Natural killer cell (primary cell): Measurements from ENCODE around the gene MRPL24. TPM values are rescaled to one million over a fixed set of nuclear protein-coding genes. Genes with fewer than 3 reads are reported as not detected.

Source experiments
- ATAC-seq, 3 donors: fragments of 150-1000 bp in 2 of 3; fragments of 200-7000 bp in 1 of 3; cut with Tn5 transposase; 1 replicate in 1 of 3; 2 replicates in 2 of 3; pipeline ENCODE4 v1.10.0; 2021; ENCODE audit warnings: mild to moderate bottlenecking in 2 of 3, moderate library complexity in 2 of 3
- DNase-seq, 2 donors: peaks; one replicate each; pipeline versions ENCODE4 v3.0.0 to v3.0.0-alpha.2; 2013 to 2021; ENCODE audit warnings: mixed read lengths in 1 of 2
- H3K27ac ChIP-seq: one replicate; pipeline ENCODE4 v1.5.1; 2013; ENCODE audit warnings: mild to moderate bottlenecking, low read length
- H3K27me3 ChIP-seq: one replicate; pipeline ENCODE4 v1.6.1; 2013; ENCODE audit warnings: low read length; ENCODE audit not compliant: control insufficient read depth, insufficient read depth
- H3K36me3 ChIP-seq: one replicate; pipeline ENCODE4 v1.6.1; 2013; ENCODE audit warnings: low read length; ENCODE audit not compliant: control insufficient read depth, insufficient read depth
- H3K4me1 ChIP-seq: one replicate; pipeline ENCODE4 v1.6.1; 2013; ENCODE audit warnings: low read length; ENCODE audit not compliant: control insufficient read depth, insufficient read depth
- H3K4me3 ChIP-seq: one replicate; pipeline ENCODE4 v1.5.1; 2013; ENCODE audit warnings: low read length
- H3K9me3 ChIP-seq: one replicate; pipeline ENCODE4 v1.6.1; 2013; ENCODE audit warnings: low read length; ENCODE audit not compliant: control insufficient read depth, insufficient read depth
- H3K27ac Mint-ChIP-seq, 2 donors: one replicate each; pipeline ENCODE4 v1.8.0; 2022; ENCODE audit warnings: mild to moderate bottlenecking in 2 of 2, mixed read lengths in 2 of 2, moderate library complexity in 1 of 2
- H3K27me3 Mint-ChIP-seq, 2 donors: one replicate each; pipeline ENCODE4 v1.8.0; 2022; ENCODE audit warnings: low read depth in 2 of 2, mixed read lengths in 2 of 2
- H3K36me3 Mint-ChIP-seq: one replicate; pipeline ENCODE4 v1.8.0; 2022; ENCODE audit warnings: mixed read lengths
- H3K4me1 Mint-ChIP-seq, 2 donors: one replicate each; pipeline ENCODE4 v1.8.0; 2022; ENCODE audit warnings: mixed read lengths in 2 of 2
- H3K4me3 Mint-ChIP-seq: one replicate; pipeline ENCODE4 v1.8.0; 2022; ENCODE audit warnings: mild to moderate bottlenecking, moderate library complexity, mixed read lengths
- H3K9me3 Mint-ChIP-seq, 2 donors: one replicate each; pipeline ENCODE4 v1.8.0; 2022; ENCODE audit warnings: mixed read lengths in 2 of 2
- CTCF ChIP-seq: fragments of 200-600 bp; IDR thresholded peaks from one replicate; pipeline ENCODE4 v1.8.0; 2022; ENCODE audit warnings: antibody characterized with exemption
- WGBS: methylation state at CpG from one replicate; pipeline ENCODE4 v1.1.7; 2013; ENCODE audit warnings: missing lambda C conversion rate; ENCODE audit not compliant: insufficient coverage; 5-methylcytosine and 5-hydroxymethylcytosine counted together
- intact Hi-C: fragments of 100-400 bp; cut with micrococcal nuclease; formaldehyde crosslinking; loops from one replicate; pipeline ENCODE4 v1.14.2; 2022
- total RNA-seq, 4 donors: library from RNA; stranded (reverse); fragments of 120-200 nt in 1 of 4; gene quantifications; one replicate each; pipeline versions ENCODE4 v1.2.3 to v1.2.4, GENCODE V29; 2013 to 2022

Gene MRPL24
- total RNA-seq, 3 donors from 2014 or later (not counting 1 experiment from before 2014, with no cell fraction given): 15.9 to 19.7 (median 18.7) TPM

DNA sequence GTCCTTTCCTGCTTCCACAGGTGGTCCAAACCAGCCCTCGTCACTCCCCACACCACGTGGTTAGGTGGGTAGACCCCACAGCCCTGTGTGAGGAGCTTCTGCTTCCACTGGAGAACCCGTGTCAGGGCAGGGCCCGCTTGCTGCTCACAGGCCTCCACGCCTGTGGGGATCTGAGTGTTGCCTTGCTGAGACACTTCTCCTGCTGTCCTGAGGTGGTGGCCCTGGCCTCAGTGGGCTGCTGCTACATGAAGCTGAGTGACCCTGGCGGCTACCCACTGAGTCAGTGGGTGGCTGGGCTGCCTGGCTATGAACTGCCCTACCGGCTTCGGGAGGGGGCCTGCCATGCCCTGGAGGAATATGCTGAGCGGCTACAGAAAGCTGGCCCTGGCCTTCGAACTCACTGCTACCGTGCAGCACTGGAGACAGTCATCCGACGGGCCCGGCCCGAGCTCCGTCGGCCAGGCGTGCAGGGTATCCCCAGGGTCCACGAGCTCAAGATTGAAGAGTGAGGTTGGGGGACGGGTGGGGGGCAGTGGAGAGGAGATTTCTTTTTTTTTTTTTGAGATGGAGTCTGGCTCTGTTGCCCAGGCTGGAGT lies 6.8 kb downstream of the MRPL24 start:
- Histone ChIP-seq H3K27me3 (no peaks in the 10 kb centered on the region), H3K27ac (no peak overlapping the region), H3K4me1 (peaks cover 5% of the 10 kb centered on the region), H3K9me3 (no peaks in the 10 kb centered on the region), H3K4me3 (no peak overlapping the region), H3K36me3 (peaks cover 22% of the 10 kb centered on the region)
- H3K4me3 Mint-ChIP-seq: no peak overlapping the region
- H3K27me3 Mint-ChIP-seq: no peaks in the 10 kb centered on the region
- no peak for DNase-seq
- intact Hi-C loops: no loop called here
- 96% methylated on average over 20 of the region's 20 CpGs for WGBS
- no peak overlapping the region for H3K27ac Mint-ChIP-seq
- H3K4me1 Mint-ChIP-seq: peaks cover 1 to 16% of the 10 kb centered on the region in 2 donors
- H3K9me3 Mint-ChIP-seq: no peaks in the 10 kb centered on the region
- no peaks in the 10 kb centered on the region for H3K36me3 Mint-ChIP-seq
- no peak for TF ChIP-seq CTCF
- ATAC-seq: no peak

DNA sequence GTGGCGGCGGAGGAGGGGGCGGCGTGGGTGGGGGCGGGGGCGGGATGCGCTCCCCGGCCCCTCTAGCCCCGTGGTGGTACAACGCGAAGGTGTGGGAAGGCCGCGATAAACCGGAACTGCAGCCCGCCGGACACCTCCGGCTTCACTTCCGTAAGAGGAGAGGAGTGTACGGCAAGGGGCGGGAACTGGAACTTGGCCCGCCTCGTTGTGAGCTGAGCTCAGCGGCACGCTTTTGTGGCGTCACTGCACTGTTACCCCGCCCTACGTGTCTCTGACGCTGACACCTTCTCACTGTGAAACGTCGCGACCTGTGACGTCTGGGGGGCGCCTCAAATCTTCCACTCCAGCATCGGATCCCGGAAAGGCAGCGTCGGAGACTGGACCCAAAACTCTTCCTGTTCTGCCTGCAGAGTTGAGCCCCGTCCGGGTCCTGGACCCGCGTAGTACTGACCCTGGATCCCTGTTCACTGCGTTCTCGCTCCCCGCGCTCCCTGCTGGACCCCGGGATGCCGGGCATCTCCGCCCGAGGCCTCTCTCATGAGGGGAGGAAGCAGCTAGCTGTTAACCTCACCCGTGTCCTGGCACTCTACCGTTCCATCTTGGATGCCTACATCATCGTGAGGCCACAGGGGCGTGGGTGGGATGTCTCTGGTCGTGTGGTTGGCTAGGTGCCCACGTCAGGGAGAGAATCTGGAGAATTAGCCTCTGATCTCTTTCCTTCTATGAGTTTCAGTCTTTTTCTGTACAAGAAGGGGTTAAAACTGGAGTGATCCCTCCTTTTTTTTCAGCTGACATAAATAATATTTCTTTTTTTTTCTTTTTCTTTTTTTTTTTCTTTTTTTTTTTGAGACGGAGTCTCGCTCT lies 12.1 kb downstream of the MRPL24 start, which contains the start of gene ISG20L2:
ISG20L2 (minus strand) TSS at position 168 of the 864 bp plus-strand sequence. CDS start 1,114 bp downstream, outside the sequence.
- DNase-seq (peak; percentile 95 to 99), ATAC-seq (peak; percentile 92 to 98 (median 92))
- Histone ChIP-seq H3K27ac (peak within 1 kb of the TSS; percentile 99), H3K36me3 (peaks cover 20% of the 10 kb centered on the region), H3K4me3 (peak within 1 kb of the TSS; percentile 98), H3K9me3 (no peaks in the 10 kb centered on the region), H3K27me3 (no peaks in the 10 kb centered on the region), H3K4me1 (peaks cover 45% of the 10 kb centered on the region)
- no peak for TF ChIP-seq CTCF
- H3K4me1 Mint-ChIP-seq: peaks cover 15 to 24% of the 10 kb centered on the region in 2 donors
- WGBS: 3% methylated on average over 56 of the region's 57 CpGs
- intact Hi-C loops: loop anchor here (1.0 to 5.0 kb wide), 4 partner anchors 12 to 447 kb away; partner anchors contain the start of genes MRPL24, NTRK1, PRCC and SMG5
- H3K27ac Mint-ChIP-seq: no peak within 1 kb of the TSS
- peaks cover 2% of the 10 kb centered on the region for H3K36me3 Mint-ChIP-seq
- H3K27me3 Mint-ChIP-seq: no peaks in the 10 kb centered on the region
- H3K9me3 Mint-ChIP-seq: no peaks in the 10 kb centered on the region
- H3K4me3 Mint-ChIP-seq: peak within 1 kb of the TSS; percentile 98

DNA sequence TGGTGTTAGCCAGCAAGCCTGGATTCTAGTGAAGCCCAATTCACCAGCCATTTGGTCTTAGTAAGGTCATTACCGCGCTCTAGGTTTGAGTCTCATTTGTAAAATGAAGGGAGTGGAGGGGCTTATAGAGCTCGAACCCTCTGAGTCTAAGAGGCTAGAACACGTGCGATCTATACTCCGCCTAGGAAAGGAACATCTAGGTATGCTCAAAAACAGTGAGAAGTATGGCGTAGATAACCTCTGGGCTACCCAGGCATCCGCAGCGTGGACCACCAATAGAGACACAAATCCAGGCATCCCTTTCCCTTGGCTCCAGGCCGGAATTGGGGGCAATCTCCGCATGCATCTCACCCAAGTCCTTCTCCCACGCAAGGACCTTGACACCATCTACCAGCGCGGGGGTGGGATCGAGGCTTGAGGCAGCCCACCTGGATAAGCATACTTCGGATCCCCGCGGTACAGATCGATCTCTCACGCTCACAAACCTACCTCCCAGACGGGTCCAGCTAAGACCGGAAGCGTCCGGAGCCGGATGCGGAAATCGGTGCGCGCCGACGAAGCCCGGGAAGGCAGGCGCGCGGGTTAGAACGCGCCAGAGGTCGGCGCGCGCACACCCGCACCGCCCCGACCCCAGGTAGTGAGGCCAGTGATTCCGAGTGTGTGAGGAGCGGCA lies 12.8 kb downstream of the MRPL24 start, which contains the start of gene METTL25B:
METTL25B (plus strand) TSS at position 544 of the 673 bp plus-strand sequence. CDS start 636 bp downstream, outside the sequence.
- H3K4me3 ChIP-seq: peak within 1 kb of the TSS; percentile 98
- Mint-ChIP-seq H3K9me3 (no peaks in the 10 kb centered on the region), H3K4me3 (peak within 1 kb of the TSS; percentile 98), H3K27me3 (no peaks in the 10 kb centered on the region), H3K4me1 (peaks cover 22 to 31% of the 10 kb centered on the region in 2 donors), H3K27ac (no peak within 1 kb of the TSS), H3K36me3 (peaks cover 8% of the 10 kb centered on the region)
- ATAC-seq: peak; percentile 54 to 72 (median 62)
- under 1% methylated on average over 46 of the region's 46 CpGs for WGBS
- no peaks in the 10 kb centered on the region for H3K27me3 ChIP-seq
- H3K36me3 ChIP-seq: peaks cover 22% of the 10 kb centered on the region
- DNase-seq: peak in 1 of 2 donors; percentile 84
- intact Hi-C loops: loop anchor here (1.0 to 5.0 kb wide), 4 partner anchors 13 to 446 kb away; partner anchors contain the start of genes MRPL24, NTRK1, PRCC and SMG5
- peaks cover 45% of the 10 kb centered on the region for H3K4me1 ChIP-seq
- H3K27ac ChIP-seq: peak within 1 kb of the TSS; percentile 99
- no peak for TF ChIP-seq CTCF
- H3K9me3 ChIP-seq: no peaks in the 10 kb centered on the region
